Psoas muscle (tissue), 8 donors: ENCODE measurements around the gene MYO5C. TPM values are rescaled to one million over a fixed set of nuclear protein-coding genes. Genes with fewer than 3 reads are reported as not detected.

ENCODE experiments used
- ATAC-seq, 4 donors: fragments of 200-7000 bp; cut with Tn5 transposase; one replicate each; pipeline ENCODE4 v1.9.1; 2020; ENCODE audit warnings: moderate library complexity in 3 of 4, mild to moderate bottlenecking in 2 of 4
- DNase-seq, 2 donors: peaks; one replicate each; pipeline ENCODE4 v3.0.0-alpha.2; 2020
- H3K27ac ChIP-seq: fragments of 200-600 bp; one replicate; pipeline ENCODE4 v1.8.0; 2022
- H3K27me3 ChIP-seq, 3 donors: fragments of 200-600 bp in 1 of 3; one replicate each; pipeline versions ENCODE4 v1.6.1 to v1.8.0; 2013 to 2022; ENCODE audit warnings: low read length in 2 of 3, mild to moderate bottlenecking in 2 of 3, moderate library complexity in 1 of 3; ENCODE audit not compliant: insufficient read depth in 3 of 3
- H3K36me3 ChIP-seq, 2 donors: fragments of 200-600 bp in 1 of 2; one replicate each; pipeline versions ENCODE4 v1.6.1 to v1.8.0; 2013 to 2022; ENCODE audit warnings: low read depth in 1 of 2, mild to moderate bottlenecking in 1 of 2, moderate library complexity in 1 of 2; ENCODE audit not compliant: insufficient read depth in 1 of 2
- H3K4me1 ChIP-seq: fragments of 200-600 bp; one replicate; pipeline ENCODE4 v1.8.0; 2022
- H3K4me3 ChIP-seq: fragments of 200-600 bp; one replicate; pipeline ENCODE4 v1.8.0; 2022; ENCODE audit warnings: mild to moderate bottlenecking
- H3K9me3 ChIP-seq: fragments of 200-600 bp; one replicate; pipeline ENCODE4 v1.8.0; 2022
- WGBS, 3 donors: extraction: QIAGEN DNeasy Blood & Tissue Kit; methylation state at CpG; one replicate each; pipeline versions ENCODE4 v1.1.6 to v1.1.7; 2013; 5-methylcytosine and 5-hydroxymethylcytosine counted together
- intact Hi-C, 2 donors: fragments of 100-400 bp; cut with DNase I; formaldehyde crosslinking; loops; one replicate each; pipeline versions ENCODE4 v1.11.0 to v1.14.2; 2022
- polyA plus RNA-seq, 3 donors: library from polyadenylated mRNA; stranded (reverse); fragments of 200-250 nt; gene quantifications; one replicate each; pipeline ENCODE4 v1.2.3, GENCODE V29; 2013
- total RNA-seq, 4 donors: library from RNA; stranded (reverse); fragmentation: NEBNext Ultra II Directional in 2 of 4; extraction: Animal tissue kit (Norgen Biotek cat#: 25700) in 2 of 4; gene quantifications; one replicate each; pipeline versions ENCODE4 v1.2.1 to v1.2.4, GENCODE V29; 2021 to 2023
- TF ChIP-seq, protein P1 (sequence below): fragments of 200-600 bp; IDR thresholded peaks from one replicate; pipeline ENCODE4 v1.8.0; 2022; ENCODE audit warnings: antibody characterized with exemption
- donor health status: healthy with polysubstance abuse.
- donor health status: DM: no; HTN: no; CAD: no; lungs with moderate emphysema.
- donor health status: Bipolar disorder and iron deficiency.
- donor health status: healthy.
- donor health status: DM: yes; HTN: yes; CAD: no.
- donor health status: DM: no; HTN: no; CAD: no.
- donor health status: DM: no; HTN: no; CAD: no.
- donor health status: DM: yes; HTN: yes; CAD: no.

The MYO5C gene
- total and polyA plus RNA-seq, 7 donors: 0.53 to 3.0 (median 1.2) TPM

DNA sequence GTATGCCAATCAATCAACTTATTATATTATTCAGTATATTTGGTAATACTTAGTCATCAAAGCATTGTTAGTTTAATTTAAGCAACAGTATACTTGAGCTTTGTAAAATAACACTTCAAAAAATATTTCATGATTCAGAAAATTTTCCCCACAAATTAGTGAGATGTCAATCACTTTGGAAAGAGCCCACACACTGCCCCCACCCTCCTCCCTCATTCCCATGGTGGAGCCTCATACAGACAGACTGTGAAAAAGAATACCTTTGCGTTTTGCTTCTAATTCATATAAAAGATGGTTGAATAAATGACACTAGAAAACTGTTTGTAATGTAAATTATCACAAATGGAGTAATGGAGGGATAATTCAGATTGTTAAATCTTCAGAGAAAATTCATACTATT, 43.3 kb upstream of the MYO5C start:
- WGBS, 3 donors: 94 to 96% (median 95%) methylated on average over 1 of the region's 1 CpG

DNA sequence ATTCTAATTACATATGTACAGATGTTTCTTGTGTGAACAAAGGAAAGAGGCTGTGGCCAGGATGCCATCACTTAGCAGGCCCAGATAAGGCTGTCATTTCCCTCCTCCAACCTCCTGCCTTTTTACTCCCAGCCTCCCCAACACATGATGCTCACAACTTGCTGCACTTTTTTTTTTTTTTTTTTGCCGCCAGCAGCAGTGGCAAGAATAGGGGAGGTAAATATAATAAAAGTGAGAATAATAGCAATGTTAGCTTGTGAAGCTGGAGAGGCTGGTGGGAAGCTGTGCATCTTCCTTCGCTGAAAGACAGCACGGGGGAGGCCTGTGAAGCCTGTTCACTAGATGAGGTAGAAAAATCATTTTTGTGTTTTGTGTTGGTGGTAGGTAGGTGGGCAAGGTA, 42.5 kb upstream of the MYO5C start:
- Histone ChIP-seq H3K36me3 (peaks cover 0 to 27% of the 10 kb centered on the region in 2 donors), H3K4me1 (peaks cover 6% of the 10 kb centered on the region), H3K4me3 (no peak overlapping the region), H3K27me3 (no peaks in the 10 kb centered on the region), H3K9me3 (no peaks in the 10 kb centered on the region), H3K27ac (no peak overlapping the region)
- WGBS, 3 donors: 84 to 99% (median 95%) methylated on average over 3 of the region's 3 CpGs
- intact Hi-C loops: loop anchor here (10.0 kb wide), 3 partner anchors 83 to 187 kb away; partner anchors contain the start of gene MYO5A (in 1 of the 2)
- TF ChIP-seq, protein P1, sequence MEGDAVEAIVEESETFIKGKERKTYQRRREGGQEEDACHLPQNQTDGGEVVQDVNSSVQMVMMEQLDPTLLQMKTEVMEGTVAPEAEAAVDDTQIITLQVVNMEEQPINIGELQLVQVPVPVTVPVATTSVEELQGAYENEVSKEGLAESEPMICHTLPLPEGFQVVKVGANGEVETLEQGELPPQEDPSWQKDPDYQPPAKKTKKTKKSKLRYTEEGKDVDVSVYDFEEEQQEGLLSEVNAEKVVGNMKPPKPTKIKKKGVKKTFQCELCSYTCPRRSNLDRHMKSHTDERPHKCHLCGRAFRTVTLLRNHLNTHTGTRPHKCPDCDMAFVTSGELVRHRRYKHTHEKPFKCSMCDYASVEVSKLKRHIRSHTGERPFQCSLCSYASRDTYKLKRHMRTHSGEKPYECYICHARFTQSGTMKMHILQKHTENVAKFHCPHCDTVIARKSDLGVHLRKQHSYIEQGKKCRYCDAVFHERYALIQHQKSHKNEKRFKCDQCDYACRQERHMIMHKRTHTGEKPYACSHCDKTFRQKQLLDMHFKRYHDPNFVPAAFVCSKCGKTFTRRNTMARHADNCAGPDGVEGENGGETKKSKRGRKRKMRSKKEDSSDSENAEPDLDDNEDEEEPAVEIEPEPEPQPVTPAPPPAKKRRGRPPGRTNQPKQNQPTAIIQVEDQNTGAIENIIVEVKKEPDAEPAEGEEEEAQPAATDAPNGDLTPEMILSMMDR: no peak
- peak in 1 of 4 donors; percentile 30 for ATAC-seq
- no peak for DNase-seq

More for the DNA sequence above, 43.3 kb upstream of the MYO5C start:
- no peak for ATAC-seq
- H3K4me3 ChIP-seq: no peak overlapping the region
- no peak overlapping the region for H3K27ac ChIP-seq
- no peaks in the 10 kb centered on the region for H3K27me3 ChIP-seq
- intact Hi-C loops: loop anchor here (10.0 kb wide), 3 partner anchors 84 to 186 kb away; partner anchors contain the start of gene MYO5A (in 1 of the 2)
- H3K36me3 ChIP-seq: peaks cover 0 to 27% of the 10 kb centered on the region in 2 donors
- H3K9me3 ChIP-seq: no peaks in the 10 kb centered on the region
- peaks cover 6% of the 10 kb centered on the region for H3K4me1 ChIP-seq
- TF ChIP-seq, protein P1: no peak
- DNase-seq: no peak

DNA sequence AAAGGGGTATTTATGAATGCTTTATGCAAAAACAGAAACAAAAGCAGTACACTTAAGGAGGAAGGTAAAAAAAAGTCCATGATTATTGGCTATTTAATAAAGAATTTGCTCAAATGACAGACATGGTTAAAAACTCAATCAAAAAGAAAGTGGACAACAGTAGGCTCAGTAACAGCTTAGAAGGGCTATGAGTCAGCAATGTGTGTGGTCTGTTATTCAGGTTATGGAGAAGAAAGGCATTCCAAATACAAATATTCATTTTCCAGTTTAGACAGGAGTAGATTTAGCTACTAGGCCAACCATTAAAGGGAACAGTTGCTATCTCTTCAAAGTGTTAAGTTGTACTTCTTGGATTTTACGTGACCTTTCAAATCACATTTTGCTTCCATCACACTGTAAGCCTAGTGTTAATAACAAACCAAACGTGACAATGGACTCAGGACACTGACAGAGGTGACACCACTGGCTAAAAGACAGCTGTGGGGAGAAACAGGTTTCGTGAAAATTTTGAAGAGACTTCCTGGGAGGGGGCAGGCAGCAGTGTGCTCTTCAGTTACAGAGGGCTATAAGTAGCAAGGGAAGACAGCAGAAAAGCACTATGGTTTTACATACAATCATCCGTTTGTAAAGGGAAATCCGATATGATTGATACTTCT, 41.7 kb upstream of the MYO5C start:
- peaks cover 0 to 27% of the 10 kb centered on the region in 2 donors for H3K36me3 ChIP-seq
- intact Hi-C loops: loop anchor here (10.0 kb wide), 3 partner anchors 83 to 187 kb away; partner anchors contain the start of gene MYO5A (in 1 of the 2)
- no peaks in the 10 kb centered on the region for H3K9me3 ChIP-seq
- no peaks in the 10 kb centered on the region for H3K27me3 ChIP-seq
- peaks cover 6% of the 10 kb centered on the region for H3K4me1 ChIP-seq
- H3K4me3 ChIP-seq: no peak overlapping the region
- DNase-seq (no peak), ATAC-seq (peak; percentile 62 to 74 (median 62))
- 62 to 80% (median 63%) methylated on average over 5 of the region's 5 CpGs for WGBS, 3 donors
- TF ChIP-seq, protein P1: no peak
- peak overlapping the region; percentile 44 for H3K27ac ChIP-seq

DNA sequence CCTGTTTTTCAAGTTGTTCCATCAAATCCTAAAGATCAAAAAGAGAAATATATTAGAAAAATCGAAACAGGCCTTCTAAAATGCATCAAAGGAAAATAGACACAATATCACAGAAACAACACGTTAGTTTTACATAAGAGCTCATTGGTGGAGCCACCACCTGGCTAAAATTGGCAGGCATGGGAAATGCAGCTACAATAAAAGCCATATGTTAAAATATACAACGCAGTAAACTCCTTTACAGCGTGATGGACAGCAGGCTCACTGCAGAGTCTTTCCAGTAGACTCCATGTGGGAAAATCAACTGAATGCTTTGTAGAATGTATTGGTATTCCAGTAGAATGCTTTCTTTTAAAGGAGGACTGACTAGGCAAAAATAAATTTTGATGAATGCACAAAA, 40.9 kb upstream of the MYO5C start:
- Histone ChIP-seq H3K27me3 (no peaks in the 10 kb centered on the region), H3K4me3 (no peak overlapping the region), H3K4me1 (peaks cover 6% of the 10 kb centered on the region), H3K36me3 (peaks cover 0 to 27% of the 10 kb centered on the region in 2 donors), H3K27ac (no peak overlapping the region), H3K9me3 (no peaks in the 10 kb centered on the region)
- intact Hi-C loops: loop anchor here (10.0 kb wide), 3 partner anchors 82 to 188 kb away; partner anchors contain the start of gene MYO5A (in 1 of the 2)
- no peak for DNase-seq
- WGBS, 3 donors: 68 to 73% (median 70%) methylated on average over 4 of the region's 4 CpGs
- TF ChIP-seq, protein P1: no peak
- ATAC-seq: no peak
